HL-60 (cell line): ENCODE data around the gene HOXA11.

ENCODE experiments used
- POLR2AphosphoS5 ChIP-seq: IDR thresholded peaks from 2 replicates; pipeline ENCODE4 v1.6.1; 2012; ENCODE audit warnings: low read depth
- TF ChIP-seq, protein P1 (sequence below): IDR thresholded peaks from one replicate; pipeline ENCODE4 v1.5.1; 2011; ENCODE audit warnings: low read length, control low read depth, inconsistent platforms; ENCODE audit not compliant: insufficient read depth

DNA sequence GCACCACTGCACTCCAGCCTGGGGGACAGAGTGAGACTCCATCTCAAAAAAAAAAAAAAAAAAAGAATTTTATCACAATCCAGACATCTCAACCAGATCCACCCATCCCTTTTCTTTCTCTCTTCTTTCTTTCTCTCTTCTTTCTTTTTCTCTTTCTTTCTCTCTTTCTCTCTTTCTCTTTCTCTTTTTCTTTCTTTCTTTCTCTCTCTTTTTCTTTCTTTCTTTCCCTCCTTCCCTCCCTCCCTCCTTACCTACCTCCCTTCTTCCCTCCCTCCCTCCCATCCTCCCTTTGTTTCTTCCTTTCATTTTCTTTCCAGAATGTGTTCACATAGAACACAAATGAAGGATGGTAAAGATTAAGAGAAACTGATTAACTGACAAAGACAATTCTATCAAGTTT is 32.9 kb upstream of the HOXA11 start:
- TF ChIP-seq, protein P1, sequence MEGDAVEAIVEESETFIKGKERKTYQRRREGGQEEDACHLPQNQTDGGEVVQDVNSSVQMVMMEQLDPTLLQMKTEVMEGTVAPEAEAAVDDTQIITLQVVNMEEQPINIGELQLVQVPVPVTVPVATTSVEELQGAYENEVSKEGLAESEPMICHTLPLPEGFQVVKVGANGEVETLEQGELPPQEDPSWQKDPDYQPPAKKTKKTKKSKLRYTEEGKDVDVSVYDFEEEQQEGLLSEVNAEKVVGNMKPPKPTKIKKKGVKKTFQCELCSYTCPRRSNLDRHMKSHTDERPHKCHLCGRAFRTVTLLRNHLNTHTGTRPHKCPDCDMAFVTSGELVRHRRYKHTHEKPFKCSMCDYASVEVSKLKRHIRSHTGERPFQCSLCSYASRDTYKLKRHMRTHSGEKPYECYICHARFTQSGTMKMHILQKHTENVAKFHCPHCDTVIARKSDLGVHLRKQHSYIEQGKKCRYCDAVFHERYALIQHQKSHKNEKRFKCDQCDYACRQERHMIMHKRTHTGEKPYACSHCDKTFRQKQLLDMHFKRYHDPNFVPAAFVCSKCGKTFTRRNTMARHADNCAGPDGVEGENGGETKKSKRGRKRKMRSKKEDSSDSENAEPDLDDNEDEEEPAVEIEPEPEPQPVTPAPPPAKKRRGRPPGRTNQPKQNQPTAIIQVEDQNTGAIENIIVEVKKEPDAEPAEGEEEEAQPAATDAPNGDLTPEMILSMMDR: no peak
- no peak for TF ChIP-seq POLR2AphosphoS5
